GM19099 (cell line): ENCODE data around the gene GNA14.

Experiments
- POLR2A ChIP-seq: IDR thresholded peaks from 3 replicates; pipeline ENCODE4 v1.6.1; 2011; ENCODE audit warnings: low read depth; ENCODE audit not compliant: insufficient read length; ENCODE audit errors: extremely low read depth

The GNA14 gene

DNA sequence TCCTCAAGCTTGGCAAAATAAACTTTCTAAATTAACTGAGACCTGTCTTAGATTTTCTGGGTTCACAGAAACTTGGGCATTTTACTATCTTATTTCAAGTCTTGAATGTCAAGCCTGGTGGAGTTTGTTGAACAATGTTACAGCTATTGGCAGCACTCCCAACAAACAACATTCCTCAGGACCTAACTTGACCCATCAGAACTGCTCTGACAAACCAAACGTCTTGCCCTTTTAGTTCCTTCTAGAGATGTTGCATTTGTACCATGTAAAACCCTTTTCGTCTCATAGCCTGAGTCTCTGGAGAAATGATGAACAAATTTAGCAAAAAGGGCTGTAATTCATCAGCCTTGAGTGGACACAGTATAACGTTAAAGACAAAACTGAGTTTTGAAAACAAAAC is 51.1 kb downstream of the GNA14 start:
- TF ChIP-seq POLR2A, result no peak

DNA sequence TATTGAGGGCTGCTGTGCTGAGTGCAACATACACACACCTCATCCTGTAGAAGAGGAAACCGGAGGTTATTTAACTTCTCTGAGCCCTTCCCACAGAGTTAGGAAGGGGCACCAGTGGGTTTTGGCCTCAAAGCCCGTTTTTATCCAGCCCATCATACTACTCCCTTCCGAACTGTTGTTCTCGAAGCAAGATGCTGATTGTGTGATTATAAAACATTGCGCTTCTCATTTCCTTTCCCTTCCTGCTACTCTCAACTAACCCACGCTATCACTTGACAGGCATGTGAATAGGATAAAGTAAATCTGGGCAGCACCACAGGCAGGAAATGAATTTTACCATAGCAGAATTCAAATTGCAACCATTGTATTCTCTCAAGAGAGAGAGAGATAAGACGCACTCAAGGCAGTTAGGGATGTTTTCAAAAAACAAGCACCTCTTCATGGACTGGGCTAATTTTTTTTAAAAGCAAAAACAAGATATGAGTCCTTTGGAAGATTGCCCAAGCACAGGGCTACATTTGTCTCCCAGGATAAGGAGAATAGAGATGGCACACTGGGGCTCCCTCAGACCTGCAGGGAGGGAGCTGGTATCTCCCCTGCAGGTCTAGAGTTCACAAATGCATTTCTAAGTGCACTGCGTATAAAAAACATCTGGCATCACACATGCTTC is 52.6 kb downstream of the GNA14 start:
- TF ChIP-seq POLR2A, result no peak

DNA sequence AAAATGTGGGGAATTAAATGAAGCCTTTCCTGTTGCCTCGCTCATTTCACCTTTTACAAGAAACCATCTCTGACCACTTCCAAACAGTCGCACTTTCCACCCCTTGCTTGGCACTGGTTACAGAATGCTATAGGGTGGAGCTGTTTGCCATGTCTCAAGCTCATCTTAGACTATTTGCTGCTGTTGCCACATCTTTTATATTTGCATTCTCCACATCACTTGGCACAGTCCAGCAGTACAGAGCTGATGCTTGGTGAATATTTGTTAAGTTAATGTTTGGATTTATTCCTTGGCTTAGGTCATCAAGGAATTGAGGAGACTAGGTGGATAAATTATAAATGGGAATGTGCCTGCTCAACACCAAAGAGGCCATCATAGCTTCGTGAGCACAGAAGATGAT is 53.2 kb downstream of the GNA14 start:
- TF ChIP-seq POLR2A, result no peak

- TF ChIP-seq POLR2A, result no peak
These were observed 54.6 kb downstream of the GNA14 start for GRCh38 chr9:77593528-77593927.

DNA sequence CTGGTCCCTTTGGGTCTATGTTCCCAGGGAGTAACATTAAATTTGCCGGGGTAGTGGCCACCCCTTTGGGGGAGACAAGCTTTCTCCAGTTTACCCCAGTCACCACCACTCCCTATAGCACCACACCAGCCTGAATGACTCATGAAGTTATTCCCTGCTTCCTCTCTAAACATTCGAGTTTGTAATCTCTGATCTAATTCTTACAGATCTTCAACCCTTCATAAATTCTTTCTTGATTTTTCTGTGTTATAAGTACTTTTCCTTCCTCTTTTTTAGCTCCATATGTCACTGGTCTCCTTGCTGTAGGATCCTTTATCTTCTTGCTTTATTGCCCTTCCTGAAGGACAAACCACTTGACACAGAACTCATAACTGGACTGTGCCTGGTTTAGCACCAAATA is 55.6 kb downstream of the GNA14 start:
- TF ChIP-seq POLR2A, result no peak

DNA sequence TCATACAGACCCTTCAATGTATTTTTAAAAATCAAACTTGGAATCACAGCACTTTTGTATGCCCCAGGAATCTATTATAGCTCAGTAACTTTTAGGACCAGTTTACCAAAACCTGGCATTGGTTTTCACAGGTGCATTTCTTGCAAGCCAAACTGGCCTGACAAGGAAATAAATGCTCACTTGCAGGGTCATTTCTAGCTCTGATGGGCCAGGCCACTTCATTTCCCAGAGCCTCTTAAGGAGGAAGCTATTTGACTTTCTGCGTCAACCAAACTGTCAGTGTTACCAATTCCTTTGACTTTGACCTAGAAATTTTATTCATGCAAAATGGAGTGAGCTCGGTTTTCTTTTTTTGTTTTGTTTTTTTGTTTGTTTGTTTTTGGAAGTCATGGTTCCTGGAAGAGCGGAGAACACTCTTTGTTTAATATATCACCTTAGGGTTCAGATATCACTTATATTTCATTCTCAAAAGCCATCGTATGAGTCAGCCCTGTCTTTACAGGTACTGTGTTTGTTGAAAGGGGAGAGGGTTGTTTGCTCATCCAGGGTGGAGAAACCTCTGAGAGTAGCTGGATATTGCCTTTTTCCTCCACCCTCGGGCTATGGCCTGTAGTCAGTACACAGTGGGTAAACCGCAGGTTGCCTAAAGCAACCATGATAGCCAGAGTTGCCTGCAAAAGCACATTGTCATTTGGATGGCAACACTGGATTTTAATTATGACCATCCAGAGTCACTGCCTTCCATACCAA is 58.9 kb downstream of the GNA14 start:
- no peak for TF ChIP-seq POLR2A

DNA sequence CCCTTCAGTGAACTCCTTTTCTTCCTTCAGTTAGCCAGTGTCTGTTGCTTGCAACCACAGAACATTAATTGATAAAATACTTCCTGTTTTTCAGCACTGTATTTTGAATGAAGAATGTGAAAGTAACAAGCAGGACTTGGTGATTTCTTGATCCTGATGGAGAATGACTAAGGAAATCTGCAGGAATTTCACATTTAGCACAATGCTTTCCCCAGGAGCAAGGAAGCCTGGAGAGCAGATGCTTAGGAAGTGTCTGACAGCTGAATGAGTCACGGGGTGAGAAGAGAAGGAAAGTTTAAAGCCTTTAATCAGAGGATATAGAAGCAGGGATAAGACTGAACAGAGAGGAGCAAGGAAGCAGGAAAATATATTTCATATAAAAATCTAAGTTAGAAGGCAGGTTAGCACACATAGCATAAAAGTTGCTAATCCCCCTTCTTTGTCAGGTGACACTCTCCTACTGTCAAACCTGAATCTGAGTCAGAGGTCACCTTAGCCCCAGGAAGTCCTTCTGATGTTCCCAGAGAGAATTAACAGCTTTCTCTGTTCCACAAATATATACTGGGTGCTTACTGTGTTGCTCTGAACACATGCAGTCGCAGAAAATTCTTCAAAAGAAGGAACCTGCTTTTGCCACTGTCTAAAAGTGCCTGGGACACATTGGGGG is 59.7 kb downstream of the GNA14 start:
- TF ChIP-seq POLR2A, result no peak

DNA sequence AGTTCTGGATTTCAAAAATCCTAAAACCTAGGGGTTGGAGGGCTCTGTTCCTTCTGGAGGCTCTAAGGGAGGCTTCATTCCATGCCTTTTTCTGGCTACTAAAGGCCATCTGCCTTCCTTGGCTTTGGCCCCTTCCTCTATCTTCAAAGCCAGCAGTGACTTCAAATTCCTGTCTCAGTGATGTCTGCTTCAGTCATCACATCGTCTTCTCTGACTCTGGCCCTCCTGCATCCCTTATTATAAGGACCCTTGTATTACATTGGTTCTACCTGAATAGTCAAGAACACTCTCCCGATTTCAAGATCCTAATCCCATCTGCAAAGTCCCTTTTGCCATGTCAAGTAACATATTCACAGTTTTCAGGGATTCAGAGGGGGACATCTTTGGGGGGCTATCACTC is 60.3 kb downstream of the GNA14 start:
- no peak for TF ChIP-seq POLR2A

DNA sequence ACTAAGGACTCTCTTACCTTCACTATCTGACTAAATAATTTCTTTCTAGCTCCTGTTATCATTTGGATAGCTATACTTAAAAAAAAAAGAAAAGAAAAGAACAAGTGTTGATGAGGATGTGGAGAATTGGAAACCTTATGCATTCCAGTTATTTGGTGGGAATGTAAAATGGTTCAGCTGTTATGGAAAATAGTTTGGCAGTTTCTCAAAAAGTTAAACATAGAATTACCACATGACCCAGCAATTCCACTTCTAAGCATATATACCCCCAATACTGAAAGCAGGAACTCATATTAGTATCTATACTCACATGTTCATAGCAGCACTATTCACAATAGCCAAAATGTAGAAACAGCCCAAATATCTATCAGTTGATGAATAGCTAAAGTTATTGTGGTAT is 61.1 kb downstream of the GNA14 start:
- no peak for TF ChIP-seq POLR2A

GRCh38 chr9:77586591-77586990 is 61.5 kb downstream of the GNA14 start:
- TF ChIP-seq POLR2A, result no peak

DNA sequence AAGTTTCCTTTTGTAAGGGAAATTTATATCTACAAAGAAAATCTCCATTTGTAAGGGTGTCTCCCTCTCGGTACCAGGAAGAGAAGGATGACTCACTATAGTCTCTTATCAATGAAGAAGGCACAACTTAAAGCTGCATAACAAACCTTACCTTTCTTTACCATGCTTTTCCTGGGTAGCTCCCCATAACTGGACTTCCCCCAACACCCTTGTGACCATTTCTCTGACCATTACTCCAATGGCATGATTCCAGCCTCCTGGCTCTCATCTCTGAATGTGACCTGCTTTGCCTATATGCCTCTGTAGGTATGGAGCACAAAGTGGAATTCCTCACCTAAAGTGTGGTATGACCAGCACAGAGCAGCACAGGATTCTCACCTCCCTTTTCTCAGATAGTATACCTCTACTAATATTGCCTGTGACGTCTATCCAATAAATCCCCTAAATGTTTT is 62.8 kb downstream of the GNA14 start:
- TF ChIP-seq POLR2A, result no peak

GRCh38 chr9:77582961-77583576 is 65.1 kb downstream of the GNA14 start:
- TF ChIP-seq POLR2A, result no peak

DNA sequence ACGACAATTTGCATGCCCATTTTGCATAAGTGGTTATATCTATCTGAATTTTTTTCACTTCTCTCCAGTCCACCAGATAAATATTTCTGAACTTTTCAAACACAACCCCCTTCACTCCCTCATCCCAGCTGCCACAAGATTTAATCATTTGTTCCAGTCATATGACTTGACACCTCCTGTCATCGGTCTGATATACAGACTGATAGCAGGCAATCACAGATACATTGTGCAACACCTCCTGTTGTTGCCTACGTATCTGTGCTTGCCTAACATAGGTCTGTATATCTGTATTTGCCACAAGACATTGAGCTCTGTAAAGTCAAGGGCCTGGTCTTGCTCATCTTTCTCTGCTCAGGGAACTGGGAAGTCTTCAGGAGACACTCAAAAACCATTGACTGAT is 65.6 kb downstream of the GNA14 start:
- no peak for TF ChIP-seq POLR2A

DNA sequence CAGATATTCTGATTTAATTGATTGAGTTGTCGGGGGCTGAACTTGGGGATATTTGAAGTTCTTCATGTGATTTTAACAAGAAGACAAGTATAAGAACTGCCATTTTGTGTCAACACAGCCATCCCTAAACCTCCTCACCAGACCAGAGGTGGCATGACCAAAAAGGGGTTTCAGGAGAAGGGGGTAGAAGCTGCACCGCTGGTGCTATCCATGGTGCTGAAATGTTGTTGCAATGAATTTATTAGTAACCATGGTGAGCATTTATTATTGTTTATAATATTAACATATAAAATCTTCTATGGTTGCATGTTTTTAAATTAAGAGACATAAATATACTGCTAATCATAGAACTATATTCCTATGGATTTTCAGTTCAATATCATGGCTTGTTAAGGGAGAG is 72.3 kb downstream of the GNA14 start:
- TF ChIP-seq POLR2A, result no peak

DNA sequence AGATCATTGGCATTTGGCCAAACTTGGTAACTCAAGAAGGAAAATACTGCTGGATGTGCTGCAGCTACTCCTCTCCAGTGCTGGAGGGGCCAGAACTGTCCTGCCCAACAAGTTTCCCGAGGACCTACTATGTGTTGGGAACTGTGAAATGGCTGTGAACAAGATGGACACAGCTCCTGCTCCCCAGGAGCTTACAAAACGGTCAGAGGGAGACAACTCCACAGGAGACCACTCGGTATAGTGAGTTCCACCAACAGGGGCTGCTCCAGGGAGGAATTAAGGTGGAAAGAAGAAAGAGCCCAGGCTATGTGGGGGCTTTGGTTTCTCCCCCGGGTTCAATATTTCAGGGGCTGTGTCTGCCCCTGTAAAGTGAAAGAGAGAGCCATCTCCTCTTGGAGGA is 78.8 kb downstream of the GNA14 start:
- no peak for TF ChIP-seq POLR2A
